ENCODE measurements around the gene DCDC2C.

Gene DCDC2C

DNA sequence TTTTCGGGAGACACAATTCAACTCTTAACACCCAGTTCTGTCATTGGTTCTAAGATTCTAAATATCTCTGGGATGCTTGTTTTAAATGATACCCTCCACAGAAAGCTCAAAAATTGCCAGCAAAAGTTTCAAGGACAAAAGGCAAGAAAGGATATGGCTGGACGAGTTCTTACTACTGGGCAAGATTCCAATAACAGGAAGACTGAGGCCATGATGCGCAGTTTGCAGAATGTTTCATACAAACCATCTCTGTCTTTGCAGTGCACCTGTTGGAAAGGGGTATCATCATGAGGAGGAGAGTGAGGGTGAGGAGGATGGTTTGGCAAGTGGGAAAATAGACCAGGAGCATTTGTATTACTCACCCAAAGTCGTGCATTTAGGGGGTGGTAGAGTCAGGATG, 172.8 kb downstream of the DCDC2C start:
- no peak for DNase-seq (ENCODE audit: low read depth in 2 of 3, low spot score in 2 of 3)

- no peak for DNase-seq (ENCODE audit: low read depth in 2 of 3, low spot score in 2 of 3)
These were observed 173.3 kb downstream of the DCDC2C start for GRCh38 chr2:3876685-3877084.

- DNase-seq (ENCODE audit: low read depth in 2 of 3, low spot score in 2 of 3), result no peak
These were observed 182.6 kb downstream of the DCDC2C start for GRCh38 chr2:3885629-3886628.

GRCh38 chr2:3895021-3895420, 191.6 kb downstream of the DCDC2C start:
- DNase-seq (ENCODE audit: low read depth in 2 of 3, low spot score in 2 of 3), result no peak
